Astrocyte of the cerebellum (primary cell): ENCODE measurements around the gene TAP1.

Experiments used
- DNase-seq: peaks from one replicate; pipeline ENCODE4 v3.0.0-alpha.2; 2011; ENCODE audit warnings: low read depth
- H3K4me3 ChIP-seq: 2 replicates; pipeline ENCODE4 v1.5.1; 2011; ENCODE audit warnings: mild to moderate bottlenecking, low read depth, low read length, moderate library complexity
- CTCF ChIP-seq: IDR thresholded peaks from 2 replicates; pipeline ENCODE4 v1.5.1; 2012; ENCODE audit warnings: low read length, low read depth, moderate library complexity, mild to moderate bottlenecking; ENCODE audit errors: missing control alignments
- in situ Hi-C: cut with HindIII; loops from 2 replicates; pipeline ENCODE4 v1.10.0; 2017; ENCODE audit warnings: low sequenced_read_pairs

TAP1 gene

GRCh38 chr6:32840604-32841246 is 12.8 kb downstream of the TAP1 start:
- in situ Hi-C loops: loop anchor here (10.0 kb wide), 1 partner anchor 134 kb away; no protein-coding TSS in a partner anchor
- no peak for DNase-seq
- TF ChIP-seq CTCF: no peak
- H3K4me3 ChIP-seq: no peak overlapping the region

- DNase-seq: no peak
- H3K4me3 ChIP-seq: no peak overlapping the region
- in situ Hi-C loops: no loop called here
- no peak for TF ChIP-seq CTCF
Measured at GRCh38 chr6:32839356-32839755, 14.1 kb downstream of the TAP1 start.

GRCh38 chr6:32838114-32838958 is 15.2 kb downstream of the TAP1 start, which contains the start of gene TAP2:
Gene TAP2 (minus strand): TSS chr6:32838739. CDS start chr6:32838233, 506 bp downstream.
- peak; percentile 81 for DNase-seq
- peak; percentile 96 for TF ChIP-seq CTCF
- in situ Hi-C loops: no loop called here
- peak within 1 kb of the TSS; percentile 69 for H3K4me3 ChIP-seq

- in situ Hi-C loops: no loop called here
Measured at GRCh38 chr6:32837651-32838113, 15.8 kb downstream of the TAP1 start.

GRCh38 chr6:32836873-32837272 is 16.6 kb downstream of the TAP1 start:
- TF ChIP-seq CTCF: no peak

More at GRCh38 chr6:32837651-32838113, 15.8 kb downstream of the TAP1 start:
- peak overlapping the region; percentile 69 for H3K4me3 ChIP-seq
- no peak for TF ChIP-seq CTCF
- DNase-seq: no peak

GRCh38 chr6:32835167-32835893 is 18.2 kb downstream of the TAP1 start:
- TF ChIP-seq CTCF: no peak
- DNase-seq: no peak
- in situ Hi-C loops: no loop called here
- H3K4me3 ChIP-seq: no peak overlapping the region

More at GRCh38 chr6:32836873-32837272, 16.6 kb downstream of the TAP1 start:
- no peak for DNase-seq
- H3K4me3 ChIP-seq: no peak overlapping the region
- in situ Hi-C loops: no loop called here
